HG02678 (cell line): ENCODE data around the gene ARHGAP11A.
A peak's percentile ranks its signal among the peaks of the same experiment; 100 is the strongest.

Experiments
- ATAC-seq: cut with Tn5 transposase; IDR thresholded peaks from one replicate; pipeline ENCODE4 v1.9.1; 2021; ENCODE audit warnings: mild to moderate bottlenecking, moderate library complexity; ENCODE audit not compliant: unreplicated experiment

ARHGAP11A gene

GRCh38 chr15:32652178-32652577 is 36.9 kb downstream of the ARHGAP11A start:
- ATAC-seq: no peak

- no peak for ATAC-seq
Measured at GRCh38 chr15:32656091-32656490, 40.8 kb downstream of the ARHGAP11A start.

GRCh38 chr15:32656496-32656895 is 41.2 kb downstream of the ARHGAP11A start:
- no peak for ATAC-seq

- ATAC-seq: peak; percentile 67
Measured at GRCh38 chr15:32657198-32657883, 42.0 kb downstream of the ARHGAP11A start.

GRCh38 chr15:32657941-32658340 is 42.6 kb downstream of the ARHGAP11A start:
- ATAC-seq: no peak

- no peak for ATAC-seq
Measured at GRCh38 chr15:32659340-32660155, 44.2 kb downstream of the ARHGAP11A start.

GRCh38 chr15:32663671-32664070 is 48.4 kb downstream of the ARHGAP11A start:
- no peak for ATAC-seq

- ATAC-seq: no peak
Measured at GRCh38 chr15:32664796-32665195, 49.5 kb downstream of the ARHGAP11A start.

GRCh38 chr15:32667321-32667720 is 52.0 kb downstream of the ARHGAP11A start:
- no peak for ATAC-seq

GRCh38 chr15:32668942-32669341 is 53.6 kb downstream of the ARHGAP11A start:
- ATAC-seq: no peak

- no peak for ATAC-seq
Measured at GRCh38 chr15:32669896-32670611, 54.8 kb downstream of the ARHGAP11A start.

GRCh38 chr15:32670623-32671022 is 55.3 kb downstream of the ARHGAP11A start:
- ATAC-seq: no peak

GRCh38 chr15:32671339-32672325 is 56.3 kb downstream of the ARHGAP11A start:
- ATAC-seq: no peak

GRCh38 chr15:32674681-32675080 is 59.4 kb downstream of the ARHGAP11A start:
- ATAC-seq: no peak

GRCh38 chr15:32675466-32675865 is 60.2 kb downstream of the ARHGAP11A start:
- no peak for ATAC-seq

- no peak for ATAC-seq
Measured at GRCh38 chr15:32676169-32676568, 60.9 kb downstream of the ARHGAP11A start.

GRCh38 chr15:32677238-32677750 is 62.0 kb downstream of the ARHGAP11A start:
- no peak for ATAC-seq

GRCh38 chr15:32679298-32679690 is 64.0 kb downstream of the ARHGAP11A start:
- ATAC-seq: no peak

GRCh38 chr15:32682569-32682968 is 67.3 kb downstream of the ARHGAP11A start:
- ATAC-seq: no peak

- ATAC-seq: no peak
Measured at GRCh38 chr15:32682977-32683630, 67.8 kb downstream of the ARHGAP11A start.
